HG03045 (cell line): ENCODE measurements around the gene ANKRD11.
"Not testable (repeated sequence)": the region's sequence is repeated elsewhere in the genome, so short reads cannot be mapped to it uniquely, and the experiment has no call there.

Experiments used
- ATAC-seq: cut with Tn5 transposase; IDR thresholded peaks from one replicate; pipeline ENCODE4 v1.9.1; 2021; ENCODE audit warnings: mild to moderate bottlenecking, moderate library complexity; ENCODE audit not compliant: unreplicated experiment

ANKRD11 gene

DNA sequence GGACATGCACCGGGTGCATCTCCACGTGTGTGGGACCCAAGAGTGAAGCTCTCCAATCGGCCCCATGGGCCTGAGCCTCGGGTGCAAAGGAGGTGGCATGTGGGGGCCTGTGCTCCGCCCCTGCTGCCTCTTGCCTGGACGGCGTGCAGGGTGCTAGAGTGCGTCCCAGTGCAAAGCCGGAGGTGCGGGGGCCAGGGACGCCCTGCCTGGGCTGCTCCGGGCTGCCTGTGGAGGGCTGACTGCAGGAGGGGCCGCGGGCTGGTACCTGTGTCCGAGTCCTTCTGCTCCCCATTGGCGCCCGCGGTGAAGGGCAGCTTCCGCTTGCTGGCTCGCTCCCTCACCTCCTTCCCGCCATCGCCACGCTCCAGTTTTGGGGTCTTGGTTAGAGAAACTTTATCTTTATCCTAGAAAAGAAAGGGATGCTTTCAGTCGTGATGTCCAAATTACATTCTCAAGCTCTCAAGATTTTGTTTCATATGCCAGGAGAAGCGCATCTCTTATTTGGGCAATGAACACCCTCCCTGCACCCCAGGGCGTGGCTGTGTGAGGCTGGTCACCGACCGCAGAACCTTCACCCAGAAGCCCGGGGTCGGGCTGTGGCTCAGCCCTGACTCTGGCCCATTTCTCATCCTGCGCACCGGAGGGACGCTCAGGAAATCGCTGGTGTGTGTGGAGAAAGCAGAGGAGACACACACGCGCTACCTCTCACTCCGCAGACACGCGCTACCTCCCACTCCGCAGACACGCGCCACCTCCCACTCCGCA, 185.2 kb downstream of the ANKRD11 start:
- ATAC-seq = no peak

DNA sequence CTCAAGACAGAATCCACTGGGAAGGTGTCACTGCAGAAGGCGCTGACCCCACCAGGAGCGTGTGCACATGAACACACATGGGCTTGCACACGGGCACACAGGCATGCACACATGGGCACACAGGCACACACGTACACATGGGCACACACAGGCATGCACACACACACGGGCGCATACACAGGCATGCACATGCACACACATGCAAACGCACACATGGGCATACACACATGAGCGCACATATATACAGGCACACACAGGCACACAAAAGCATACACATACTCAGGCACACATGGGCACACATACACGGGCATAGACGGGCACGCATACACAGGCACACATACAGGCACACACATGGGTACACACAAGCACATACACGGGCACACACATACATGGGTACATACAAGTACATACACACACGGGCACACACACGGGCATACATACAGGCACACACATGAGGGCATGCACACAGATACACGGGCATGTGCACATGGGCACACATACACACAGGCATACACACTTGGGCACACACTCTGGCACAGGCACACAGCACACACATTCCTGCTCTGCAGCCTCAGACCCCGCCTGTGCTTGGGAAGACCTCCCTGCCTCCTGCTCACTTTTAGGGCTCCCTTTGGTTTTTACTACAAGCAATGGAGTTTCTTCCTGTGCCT, 186.0 kb downstream of the ANKRD11 start:
- ATAC-seq = no peak

DNA sequence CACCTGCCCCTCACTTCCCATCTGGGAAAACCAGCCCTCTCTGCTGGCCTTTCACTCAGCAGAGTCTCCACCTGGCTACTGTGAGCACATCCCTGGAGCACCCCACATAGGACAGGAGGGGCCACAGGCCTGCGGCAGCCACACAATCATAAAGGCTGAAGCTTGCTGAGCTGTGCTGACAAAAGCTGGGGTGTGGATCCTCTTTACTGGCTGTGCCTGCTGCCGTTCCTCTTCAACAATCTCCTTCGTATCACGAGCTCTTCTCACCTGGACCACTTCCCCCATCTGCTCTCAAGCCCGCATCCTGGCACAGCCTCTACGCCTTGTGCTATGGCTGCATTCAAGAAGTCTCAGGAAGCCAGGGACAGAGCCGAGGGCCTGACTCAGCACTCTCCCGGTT, 186.7 kb downstream of the ANKRD11 start:
- no peak for ATAC-seq

DNA sequence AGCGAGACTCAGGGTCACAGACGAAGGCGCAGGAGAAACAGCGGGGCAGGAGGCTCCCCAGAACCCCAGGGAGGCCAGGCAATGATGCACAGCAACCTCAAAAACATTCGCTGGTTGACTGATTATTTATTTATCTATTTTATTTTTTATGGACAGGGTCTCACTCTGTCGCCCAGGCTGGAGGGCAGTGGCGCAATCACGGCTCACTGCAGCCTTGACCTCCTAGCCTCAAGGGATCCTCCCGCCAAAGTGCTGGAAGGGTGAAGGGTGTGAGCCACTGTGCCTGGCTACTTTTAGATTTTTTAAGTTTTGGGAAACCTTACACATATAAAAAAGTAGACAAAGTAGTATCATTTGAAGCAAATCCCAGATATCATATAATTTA, 189.4 kb downstream of the ANKRD11 start:
- no peak for ATAC-seq

DNA sequence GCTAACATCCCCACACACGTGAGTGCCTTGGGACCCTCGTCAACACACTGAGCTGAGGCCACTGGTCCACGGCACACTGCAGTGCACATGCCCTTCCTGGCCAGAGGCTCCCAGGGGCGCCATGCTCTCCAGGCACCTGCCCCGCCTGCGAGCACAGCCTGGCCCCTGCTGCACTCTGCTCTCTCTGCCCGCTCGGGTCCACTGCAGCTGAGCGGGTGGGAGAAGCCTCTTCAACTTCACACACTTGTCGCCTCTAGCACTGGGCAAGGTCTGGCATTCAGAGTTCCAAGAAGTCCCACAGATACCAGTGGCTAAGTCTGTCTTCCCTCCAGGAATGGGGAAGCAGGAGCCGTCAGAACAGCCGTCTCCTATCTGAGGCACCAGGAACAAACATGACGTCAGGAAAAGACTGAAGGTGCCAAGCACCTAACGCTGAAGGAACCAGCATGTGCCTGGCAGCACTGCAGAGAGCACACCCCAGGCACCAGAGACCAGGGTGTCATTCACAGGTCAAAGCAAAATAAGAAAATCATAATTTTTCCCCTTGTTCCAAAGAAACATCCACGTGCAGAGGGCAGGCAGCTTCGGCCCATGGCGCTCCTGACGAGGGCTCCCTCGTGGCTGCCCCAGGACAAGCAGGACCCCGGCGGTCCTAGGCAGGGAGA, 189.9 kb downstream of the ANKRD11 start:
- ATAC-seq = no peak

DNA sequence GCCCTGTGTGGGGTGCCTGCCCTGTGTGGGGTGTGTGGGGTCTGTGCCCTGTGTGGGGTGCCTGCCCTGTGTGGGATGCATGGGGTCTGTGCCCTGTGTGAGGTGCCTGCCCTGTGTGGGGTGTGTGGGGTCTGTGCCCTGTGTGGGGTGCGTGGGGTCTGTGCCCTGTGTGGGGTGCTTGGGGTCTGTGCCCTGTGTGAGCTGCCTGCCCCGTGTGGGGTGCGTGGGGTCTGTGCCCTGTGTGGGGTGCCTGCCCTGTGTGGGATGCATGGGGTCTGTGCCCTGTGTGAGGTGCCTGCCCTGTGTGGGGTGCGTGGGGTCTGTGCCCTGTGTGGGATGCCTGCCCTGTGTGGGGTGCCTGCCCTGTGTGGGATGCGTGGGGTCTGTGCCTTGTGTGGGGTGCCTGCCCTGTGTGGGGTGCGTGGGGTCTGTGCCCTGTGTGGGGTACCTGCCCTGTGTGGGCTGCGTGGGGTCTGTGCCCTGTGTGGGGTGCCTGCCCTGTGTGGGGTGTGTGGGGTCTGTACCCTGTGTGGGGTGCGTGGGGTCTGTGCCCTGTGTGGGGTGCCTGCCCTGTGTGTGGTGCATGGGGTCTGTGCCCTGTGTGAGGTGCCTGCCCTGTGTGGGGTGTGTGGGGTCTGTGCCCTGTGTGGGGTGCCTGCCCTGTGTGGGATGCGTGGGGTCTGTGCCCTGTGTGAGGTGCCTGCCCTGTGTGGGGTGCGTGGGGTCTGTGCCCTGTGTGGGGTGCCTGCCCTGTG, 190.8 kb downstream of the ANKRD11 start:
- not testable (repeated sequence) for ATAC-seq

DNA sequence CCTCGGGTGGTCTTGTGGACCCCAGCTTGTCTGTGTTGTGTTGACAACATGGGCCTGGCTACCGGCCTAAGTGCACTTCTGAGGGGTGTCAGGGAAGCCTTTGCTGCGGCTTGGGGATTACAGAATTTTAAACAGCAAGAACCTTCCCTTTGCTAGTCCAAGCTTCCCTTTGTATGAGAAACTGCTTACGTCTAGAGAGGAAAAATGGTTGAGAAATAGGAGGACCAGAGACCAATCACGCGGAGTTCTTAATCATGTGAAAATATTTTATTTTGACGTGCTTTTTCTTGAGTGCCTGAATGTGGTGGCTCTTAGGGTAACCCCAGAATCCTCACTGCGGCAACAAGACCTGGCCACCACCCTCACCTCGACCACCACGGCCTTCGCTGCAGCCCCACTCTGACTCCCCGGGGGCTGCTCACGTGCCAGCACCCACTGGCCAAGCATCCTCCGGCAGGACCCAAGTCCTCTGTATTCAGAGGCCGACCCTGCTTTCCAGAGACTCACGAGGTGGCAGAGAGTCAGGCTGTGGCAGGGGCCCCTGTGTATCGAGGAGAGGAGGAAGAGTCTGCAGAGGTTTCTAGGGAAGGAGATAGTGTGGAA, 191.6 kb downstream of the ANKRD11 start:
- no peak for ATAC-seq

DNA sequence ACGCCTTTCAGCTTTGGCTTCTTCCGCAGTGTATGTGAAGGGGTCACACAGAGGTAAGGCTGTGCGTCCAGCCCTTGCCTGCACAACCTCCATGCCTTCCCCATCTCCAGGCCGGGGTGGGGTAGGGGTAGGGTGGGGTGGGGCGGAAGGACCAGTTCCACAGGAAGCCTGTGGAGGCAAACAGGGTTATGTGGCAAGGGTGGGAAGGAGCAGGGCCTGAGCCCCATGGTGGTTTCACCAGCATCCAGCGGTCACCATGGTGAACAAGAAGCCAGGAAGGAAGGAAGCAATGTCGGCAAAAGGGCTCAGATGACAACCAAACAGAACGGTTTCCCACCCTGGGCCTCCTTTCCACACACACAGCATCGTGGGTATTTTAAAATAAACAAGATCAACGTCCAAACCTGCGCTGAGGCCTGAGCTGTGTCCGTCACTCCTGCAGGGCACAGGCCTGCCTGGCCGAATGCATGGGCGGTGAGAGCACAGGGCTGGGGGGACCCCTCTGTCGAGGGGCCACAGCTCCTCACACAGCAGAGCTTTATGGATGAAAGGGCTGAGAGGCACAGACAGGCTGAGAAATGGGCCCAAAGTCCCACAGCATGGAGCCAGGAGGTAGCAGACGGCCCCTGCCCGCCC, 192.3 kb downstream of the ANKRD11 start:
- no peak for ATAC-seq

DNA sequence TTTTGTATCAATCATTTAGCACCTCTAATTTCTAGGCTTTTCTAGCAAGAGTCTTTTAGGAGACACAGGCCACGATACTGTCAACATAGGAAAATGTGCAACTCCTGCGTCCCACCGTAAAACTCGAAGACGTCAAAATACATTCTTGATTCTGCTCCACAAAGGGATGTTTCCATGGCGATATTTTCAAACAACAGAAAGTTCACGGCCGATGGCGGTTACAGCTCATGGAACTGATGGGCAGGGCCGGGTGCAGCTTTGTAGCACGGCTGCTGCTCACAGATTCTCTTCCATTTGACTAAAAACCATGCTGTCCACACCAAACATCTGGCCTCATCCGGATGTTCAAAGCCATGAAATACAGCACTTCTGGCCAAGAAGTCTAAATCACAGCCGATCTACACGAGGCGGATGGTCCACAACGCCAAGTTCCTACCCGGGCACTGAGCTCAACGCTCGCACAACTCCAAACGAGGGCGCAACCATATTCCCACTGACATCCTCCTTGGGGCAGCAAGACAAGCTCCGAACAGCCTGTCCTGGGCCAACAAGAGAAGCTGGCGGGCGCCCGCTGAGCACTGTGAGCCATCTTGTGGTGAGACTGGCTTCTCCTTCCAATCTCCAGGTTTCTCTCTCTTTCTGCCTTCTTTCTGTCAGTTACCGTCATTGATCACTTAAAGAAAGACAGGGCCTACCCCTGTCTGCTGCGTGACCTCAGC, 193.0 kb downstream of the ANKRD11 start:
- ATAC-seq = no peak

DNA sequence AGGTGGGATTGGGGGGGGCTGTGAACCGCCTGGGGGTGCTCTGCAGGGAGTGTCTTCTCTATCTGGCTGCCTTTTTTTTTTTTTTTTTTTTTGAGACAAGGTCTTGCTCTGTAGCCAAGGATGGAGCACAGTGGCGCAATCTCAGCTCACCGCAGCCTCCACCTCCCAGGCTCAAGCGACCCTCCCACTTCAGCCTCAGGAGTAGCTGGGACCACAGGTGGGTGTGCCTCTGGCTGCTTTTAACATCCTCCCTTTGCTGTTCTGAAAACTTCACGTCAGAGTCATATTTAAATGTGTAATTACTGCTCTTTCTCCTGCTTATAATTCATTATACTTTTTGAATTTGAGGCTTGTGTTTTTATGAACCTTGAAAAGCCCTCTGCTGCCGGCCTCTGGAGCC, 194.4 kb downstream of the ANKRD11 start:
- ATAC-seq = no peak

DNA sequence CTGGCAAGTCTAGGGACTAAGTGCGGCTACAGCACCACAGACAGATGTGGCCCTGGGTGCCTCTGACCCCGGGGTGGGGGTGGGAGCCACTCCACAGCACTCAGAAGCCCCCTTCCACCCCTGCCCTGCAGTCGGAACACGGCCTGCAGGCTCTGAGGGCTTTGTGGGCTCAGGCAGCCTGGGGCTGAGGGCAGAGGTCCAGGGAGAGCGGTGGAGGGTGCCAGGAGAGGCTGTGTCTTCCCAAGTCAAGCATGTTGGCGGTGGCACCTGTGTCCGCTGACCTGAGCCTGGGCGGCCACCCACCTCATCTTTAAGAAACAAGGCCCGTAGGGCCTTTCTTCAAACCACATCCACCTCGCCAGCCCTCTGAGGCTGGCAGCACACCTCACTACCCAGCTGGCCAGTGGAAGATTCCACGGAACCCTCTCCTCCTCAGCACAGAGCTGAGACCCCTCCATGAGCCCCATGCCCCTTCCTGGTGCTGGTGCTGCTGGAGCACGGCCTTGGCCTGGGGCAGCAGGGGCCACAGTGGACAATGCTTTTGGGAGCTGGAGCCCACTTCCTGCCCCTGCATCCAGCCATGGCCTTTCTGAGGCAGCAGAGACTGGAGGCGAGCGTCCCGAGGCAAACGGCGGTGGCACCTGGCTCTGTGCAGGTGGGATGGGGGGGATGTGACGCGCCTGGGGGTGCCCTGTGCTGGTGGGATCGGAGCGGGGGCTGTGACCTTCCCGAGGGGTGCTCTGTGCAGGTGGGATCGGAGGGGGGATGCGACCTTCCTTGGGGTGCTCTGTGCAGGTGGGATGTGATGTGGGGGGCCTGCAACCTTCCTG, 195.1 kb downstream of the ANKRD11 start:
- ATAC-seq = no peak

DNA sequence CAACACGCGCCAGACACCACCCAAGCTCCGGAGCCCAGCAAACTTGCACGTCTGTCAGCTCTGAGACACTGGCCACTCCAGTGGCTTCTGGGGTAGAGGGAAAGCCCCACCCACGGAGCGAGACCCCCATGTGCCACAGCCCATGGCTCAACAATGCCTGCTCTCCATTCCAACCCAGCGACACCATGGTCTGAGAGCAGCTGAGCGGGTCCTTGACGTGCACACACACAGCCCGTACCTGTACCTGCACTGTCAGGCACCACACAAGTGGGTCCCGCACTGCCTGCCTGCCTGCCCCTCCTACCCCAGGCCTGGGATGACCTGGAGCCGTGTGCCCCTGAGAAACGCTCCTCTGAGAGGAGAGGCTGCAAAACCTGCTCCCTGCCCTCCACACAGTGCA, 195.9 kb downstream of the ANKRD11 start:
- no peak for ATAC-seq

DNA sequence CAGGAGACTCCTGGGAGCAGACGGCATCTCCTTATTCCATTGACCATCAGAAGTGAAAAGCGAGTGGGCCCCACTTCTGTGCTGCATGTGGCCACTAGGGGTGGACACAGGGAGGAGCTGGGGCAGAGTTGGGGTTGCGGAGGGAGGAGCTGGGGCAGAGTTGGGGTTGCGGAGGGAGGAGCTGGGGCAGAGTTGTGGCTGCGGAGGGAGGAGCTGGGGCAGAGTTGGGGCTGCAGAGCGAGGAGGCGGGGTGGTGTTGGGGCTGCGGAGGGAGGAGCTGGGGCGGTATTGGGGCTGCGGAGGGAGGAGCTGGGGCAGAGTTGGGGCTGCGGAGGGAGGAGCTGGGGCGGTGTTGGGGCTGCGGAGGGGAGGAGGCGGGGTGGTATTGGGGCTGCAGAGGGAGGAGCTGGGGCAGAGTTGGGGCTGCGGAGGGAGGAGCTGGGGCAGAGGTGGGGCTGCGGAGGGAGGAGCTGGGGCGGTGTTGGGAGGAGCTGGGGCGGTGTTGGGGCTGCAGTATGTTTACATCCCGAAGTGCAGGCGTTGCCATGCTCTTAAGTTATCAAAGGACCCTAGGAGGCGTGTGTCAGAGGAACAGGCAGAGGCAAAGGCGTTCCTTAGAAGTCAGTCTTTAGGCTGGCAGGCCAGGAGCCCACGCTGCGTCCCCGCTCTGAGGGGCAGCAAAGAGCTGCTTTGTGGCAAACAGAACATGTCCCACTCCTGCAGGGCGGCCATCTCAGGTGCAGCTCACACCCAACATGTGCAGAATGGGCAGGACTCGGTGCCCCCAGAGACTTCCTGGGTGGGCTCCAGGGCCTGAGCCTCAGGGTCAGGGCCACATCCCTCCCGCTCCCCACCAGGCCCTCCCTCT, 196.9 kb downstream of the ANKRD11 start:
- no peak for ATAC-seq

DNA sequence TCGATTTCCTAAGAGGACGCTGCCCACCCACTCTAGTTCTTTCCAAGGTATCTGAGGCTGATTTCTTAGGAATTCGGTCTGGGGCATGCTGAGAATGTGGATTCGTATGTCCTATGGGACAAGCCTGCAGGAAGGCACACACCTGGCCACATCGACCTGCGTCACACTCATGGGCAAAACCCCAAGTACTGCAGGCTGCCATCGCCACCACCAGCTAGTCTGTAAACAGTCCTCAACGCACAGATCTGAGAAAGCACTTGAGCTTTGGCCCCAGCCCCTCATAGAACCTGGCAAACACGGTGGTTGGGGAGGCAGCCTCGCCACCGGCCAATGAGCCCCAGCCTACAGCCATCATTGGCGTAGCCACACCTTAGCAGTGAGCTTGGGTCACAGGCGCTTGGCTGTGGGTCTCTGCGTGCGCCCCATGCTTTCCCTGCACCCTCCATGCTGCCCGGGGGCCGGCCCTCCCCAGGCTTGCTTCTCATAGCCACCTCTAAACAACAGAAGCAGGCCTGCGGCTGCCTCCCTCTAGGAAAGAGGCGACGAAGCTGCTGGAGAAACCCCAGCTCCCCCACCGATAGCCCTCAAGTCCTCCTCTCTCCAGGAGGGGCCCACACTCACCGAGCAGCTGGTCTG, 197.8 kb downstream of the ANKRD11 start:
- ATAC-seq = no peak

DNA sequence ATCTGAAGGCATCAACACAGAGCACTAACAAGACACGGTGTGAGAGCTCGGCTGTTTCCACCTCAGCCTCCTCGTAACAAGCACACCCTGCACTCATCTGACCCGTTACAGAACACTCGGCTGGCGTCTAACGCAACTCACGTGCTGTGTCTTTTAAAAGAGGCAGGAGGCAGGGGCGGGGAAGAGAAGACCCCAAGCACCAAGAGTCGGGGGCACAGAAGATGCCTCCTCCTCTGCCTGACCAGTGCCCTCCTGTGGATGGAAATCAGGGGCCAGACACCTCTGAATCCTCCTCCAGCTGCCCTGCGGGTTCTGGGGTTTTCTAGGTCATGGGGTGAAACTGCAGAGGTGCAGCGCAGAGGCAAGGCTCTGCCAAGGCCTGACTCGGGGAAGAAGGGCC, 198.6 kb downstream of the ANKRD11 start:
- ATAC-seq = no peak

DNA sequence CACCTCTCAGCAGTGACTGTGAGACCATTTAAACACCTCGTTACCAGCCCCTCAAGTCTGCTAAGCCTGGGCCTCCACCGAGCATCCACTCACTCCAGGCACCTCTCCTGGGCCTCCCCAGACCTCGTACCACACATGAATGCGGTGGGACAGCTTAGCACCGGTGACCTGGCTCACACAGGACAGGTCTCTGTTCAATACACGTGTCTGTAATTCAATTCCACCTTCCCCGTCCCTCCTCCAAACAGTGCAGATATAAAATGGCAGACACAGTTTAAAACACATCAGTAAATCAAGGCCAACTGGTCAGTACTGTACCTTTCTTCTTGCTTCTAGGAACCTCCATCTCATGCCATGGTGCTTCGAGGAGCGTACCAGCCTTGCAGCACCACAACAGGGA, 199.0 kb downstream of the ANKRD11 start:
- no peak for ATAC-seq

DNA sequence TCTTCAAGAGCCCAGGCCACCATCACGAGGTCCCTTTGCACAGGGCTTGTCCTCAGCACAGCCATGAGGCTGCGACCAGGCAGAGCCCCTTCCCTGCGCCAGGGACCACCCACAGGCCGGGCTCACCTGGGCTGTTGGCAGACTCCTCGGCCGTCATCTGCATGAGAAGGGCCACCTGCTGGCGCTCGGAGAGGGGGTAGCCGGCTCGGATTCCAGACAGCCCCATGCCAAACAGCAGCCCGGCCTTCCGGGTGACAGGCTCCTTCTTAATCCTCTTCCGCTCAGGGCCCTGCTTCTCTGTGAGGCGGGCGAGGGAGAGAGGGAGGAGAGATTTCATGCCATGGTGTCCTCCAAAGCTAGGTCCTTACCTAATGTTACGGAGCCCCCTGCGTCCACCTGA, 199.5 kb downstream of the ANKRD11 start:
- no peak for ATAC-seq

DNA sequence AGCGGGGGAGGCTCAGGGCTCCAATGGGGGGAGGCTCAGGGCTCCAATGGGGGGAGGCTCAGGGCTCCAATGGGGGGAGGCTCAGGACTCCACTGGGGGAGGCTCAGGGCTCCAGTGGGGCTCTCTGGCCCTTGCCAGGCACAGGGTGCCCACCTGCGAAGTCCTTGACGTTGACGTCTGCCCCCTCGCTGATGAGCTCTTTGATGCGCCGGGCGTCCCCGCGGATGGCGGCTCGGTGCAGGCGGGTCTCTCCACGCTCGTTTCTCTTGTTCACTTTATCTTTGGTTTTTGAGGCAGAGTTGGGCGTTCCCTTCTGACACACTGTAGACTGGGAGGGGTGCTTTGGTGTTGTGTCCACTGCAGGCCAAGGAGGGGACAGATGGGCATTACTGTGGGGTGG, 199.9 kb downstream of the ANKRD11 start:
- ATAC-seq = no peak
